NCI-H748 (cell line): ENCODE measurements around the gene NPHS1.
"Not testable (repeated sequence)": the region's sequence is repeated elsewhere in the genome, so short reads cannot be mapped to it uniquely, and the experiment has no call there.

Experiments used
- DNase-seq: peaks from one replicate; lab custom pipeline; 2025; ENCODE audit not compliant: unreplicated experiment; lab: John Stamatoyannopoulos, UW

Gene NPHS1

DNA sequence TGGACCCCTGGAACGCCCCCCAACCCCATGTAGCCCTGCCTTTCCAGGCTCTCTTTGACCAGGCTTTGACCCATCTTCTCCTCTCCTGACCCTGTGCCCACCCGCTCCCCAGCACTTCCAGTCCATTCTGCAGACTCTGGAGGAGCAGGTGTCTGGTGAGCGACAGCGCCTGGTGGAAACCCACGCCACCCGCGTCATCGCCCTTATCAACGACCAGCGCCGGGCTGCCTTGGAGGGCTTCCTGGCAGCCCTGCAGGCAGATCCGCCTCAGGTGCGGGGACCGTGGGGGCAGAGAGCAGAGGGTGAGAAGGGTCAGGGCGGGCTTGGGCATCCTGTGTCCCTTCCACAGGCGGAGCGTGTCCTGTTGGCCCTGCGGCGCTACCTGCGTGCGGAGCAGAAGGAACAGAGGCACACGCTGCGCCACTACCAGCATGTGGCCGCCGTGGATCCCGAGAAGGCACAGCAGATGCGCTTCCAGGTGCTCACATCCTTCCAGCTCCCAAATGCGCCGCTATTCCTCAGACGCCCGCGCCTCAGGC, 22.2 kb upstream of the NPHS1 start:
- no peak for DNase-seq

DNA sequence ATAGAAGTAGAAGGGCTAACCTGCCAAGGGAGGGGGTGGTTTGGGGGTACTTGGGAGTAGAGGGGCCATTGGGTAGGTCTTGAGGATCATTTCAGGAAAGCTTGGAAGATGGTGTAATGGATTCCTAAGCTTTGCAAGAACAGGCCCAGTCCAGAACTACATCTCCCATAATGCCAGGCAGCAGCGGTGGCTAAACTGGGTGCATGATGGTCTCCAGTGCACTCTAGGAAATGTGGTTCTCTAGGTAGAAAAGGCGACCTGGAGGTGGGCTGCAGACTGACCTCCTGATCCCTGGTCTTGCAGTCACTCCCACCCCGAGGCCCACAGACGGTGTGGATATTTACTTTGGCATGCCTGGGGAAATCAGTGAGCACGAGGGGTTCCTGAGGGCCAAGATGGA, 19.9 kb upstream of the NPHS1 start:
- DNase-seq = no peak

DNA sequence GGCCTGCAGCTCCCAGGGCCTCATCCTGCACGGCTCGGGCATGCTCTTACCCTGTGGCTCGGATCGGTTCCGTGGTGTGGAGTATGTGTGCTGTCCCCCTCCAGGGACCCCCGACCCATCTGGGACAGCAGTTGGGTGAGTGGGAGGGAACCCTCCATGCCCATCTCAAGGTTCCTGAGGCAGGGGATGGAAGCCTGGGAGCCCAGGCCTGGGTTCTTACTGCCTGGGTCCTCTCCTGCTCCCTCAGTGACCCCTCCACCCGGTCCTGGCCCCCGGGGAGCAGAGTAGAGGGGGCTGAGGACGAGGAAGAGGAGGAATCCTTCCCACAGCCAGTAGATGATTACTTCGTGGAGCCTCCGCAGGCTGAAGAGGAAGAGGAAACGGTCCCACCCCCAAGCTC, 19.3 kb upstream of the NPHS1 start:
- no peak for DNase-seq

DNA sequence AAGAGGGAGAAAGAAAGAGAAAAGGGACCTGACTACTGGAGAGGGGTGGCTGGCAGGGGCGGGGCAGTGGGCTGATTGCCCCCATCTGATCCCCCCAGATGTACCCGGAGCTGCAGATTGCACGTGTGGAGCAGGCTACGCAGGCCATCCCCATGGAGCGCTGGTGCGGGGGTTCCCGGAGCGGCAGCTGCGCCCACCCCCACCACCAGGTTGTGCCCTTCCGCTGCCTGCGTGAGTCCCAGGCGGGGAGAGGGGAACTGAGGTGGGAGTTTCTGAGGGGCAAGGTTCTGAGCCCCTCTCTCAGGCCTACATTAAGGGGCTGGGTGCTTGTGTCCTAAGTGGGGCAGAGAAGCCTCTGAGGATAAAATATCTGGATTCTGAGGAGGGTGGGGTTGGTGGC, 18.5 kb upstream of the NPHS1 start:
- no peak for DNase-seq

DNA sequence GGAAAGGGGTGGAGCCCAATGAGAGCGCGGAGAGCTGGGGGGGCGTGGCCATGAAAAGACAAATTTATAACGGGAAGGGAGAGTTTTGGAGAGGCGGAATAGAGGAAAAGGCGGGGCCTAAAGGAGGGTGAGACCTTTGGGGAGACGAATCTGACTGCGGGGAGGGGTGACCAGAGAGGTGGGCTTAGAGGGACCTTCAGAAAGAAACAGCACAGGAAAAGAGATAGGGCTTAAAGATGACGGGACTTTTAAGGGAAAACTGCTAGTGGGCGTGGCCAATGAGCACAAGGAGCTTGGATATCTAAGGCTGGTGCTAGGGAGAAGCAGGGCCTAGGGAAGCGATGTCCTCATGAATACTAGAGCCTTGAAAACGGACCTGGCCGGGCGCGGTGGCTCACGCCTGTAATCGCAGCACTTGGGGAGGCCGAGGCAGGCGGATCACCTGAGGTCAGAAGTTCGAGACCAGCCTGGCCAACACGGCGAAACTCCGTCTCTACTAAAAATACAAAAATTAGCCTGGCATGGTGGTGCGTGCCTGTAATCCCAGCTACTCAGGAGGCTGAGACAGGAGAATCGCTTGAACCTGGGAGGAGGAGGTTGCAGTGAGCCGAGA, 17.9 kb upstream of the NPHS1 start:
- not testable (repeated sequence) for DNase-seq

DNA sequence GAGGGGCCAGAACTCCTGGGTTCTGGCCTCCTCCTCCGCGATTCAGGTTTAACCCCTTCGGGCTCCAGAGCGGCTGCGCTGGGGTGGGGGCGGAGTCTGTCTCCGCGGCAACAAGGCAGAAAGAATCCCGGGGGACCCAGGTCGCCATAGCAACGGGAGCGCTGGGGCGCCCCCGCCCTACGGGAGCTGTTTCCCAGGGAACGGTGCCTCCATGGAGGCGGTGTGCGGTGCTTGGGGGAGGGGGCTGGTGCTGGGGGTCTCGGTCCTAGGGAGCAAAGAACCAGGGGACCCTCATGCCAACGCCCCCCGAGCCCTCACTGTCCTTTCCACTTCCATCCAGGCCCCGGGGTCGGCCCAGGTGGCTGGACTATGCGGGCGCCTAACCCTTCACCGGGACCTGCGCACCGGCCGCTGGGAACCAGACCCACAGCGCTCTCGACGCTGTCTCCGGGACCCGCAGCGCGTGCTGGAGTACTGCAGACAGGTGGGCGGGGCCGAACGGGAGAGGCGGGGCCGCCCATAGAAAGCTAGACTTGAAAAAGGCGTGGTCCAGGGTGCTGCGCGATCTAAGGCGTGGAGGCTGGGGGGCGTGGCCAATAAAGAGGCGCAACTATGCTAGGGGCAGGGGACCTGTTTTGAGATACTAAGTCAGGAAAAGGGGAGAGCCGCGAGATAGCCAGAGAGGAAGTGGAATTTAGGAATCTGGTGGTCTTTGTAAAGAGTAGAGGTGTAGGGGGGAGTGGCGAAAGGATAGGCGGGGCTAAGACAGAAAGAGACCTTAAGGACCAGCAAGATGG, 17.2 kb upstream of the NPHS1 start:
- DNase-seq = peak; percentile 99

DNA sequence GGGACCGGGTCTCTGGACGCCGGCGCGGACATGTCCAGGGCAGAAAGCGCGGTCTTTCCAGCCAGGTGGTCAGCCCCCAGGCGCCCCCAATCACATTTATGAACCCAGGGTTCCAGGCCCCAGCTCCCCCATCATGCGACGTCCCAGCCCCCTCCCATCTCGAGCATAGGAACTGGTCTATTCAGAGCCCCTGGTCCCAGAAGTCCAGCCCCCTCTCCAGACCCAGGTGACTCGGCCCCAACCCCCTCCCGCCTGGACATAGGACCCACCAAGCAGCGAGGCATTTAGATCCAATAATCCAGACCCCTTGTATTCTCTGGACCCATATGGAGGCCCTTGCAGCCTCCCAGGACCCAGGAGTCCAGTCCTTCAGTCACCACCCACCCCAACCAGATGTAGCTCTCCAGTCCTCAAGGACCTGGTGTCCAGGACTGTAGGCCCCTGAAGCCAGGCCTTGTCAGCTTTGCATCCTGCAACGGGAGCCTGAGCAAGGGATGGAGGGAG, 16.6 kb upstream of the NPHS1 start:
- DNase-seq = no peak

DNA sequence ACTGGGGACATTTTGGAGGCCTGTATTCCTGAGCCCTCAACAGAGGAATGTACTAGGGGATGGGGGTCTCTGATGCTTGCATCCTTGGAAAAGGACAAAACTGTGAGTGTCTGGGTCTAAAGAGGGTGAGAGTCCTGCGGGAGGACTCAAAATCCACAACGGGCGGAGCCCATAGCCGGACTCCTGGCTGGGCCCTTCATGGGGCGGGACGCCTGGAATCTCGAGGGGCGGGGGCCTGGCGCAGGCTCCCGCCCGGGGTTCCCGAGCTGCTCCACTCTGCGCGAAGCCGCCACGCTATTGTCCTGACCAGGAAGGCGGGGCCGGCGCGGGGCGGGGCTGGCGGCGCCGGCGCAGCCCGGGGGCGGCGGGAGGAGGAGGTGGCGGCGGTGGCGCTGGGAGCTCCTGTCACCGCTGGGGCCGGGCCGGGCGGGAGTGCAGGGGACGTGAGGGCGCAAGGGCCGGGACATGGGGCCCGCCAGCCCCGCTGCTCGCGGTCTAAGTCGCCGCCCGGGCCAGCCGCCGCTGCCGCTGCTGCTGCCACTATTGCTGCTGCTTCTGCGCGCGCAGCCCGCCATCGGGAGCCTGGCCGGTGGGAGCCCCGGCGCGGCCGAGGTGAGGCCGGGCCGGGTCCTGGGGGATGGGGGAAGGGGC, 16.0 kb upstream of the NPHS1 start, which contains the start of gene APLP1:
Gene APLP1 (plus strand): TSS at position 403 of the 651 bp plus-strand sequence. CDS start 63 bp downstream, at position 466.
- DNase-seq = peak; percentile 85

DNA sequence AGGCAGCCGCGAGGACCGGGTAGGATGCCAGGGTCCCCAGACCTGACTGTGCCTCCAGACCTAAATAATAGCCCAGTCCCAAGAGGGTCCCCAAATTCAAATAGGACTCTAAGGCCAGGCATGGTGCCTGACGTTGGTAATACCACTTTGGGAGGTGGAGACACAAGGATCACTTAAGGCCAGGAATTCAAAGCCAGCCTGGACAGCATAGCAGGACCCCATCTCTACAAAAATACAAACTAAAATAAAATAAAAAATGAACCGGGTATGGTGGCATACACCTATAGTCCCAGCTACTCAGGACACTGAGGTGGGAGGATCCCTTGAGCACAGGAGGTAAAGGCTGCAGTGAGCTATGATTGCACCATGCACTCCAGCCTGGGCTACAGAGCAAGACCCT, 10.7 kb upstream of the NPHS1 start:
- DNase-seq = no peak

DNA sequence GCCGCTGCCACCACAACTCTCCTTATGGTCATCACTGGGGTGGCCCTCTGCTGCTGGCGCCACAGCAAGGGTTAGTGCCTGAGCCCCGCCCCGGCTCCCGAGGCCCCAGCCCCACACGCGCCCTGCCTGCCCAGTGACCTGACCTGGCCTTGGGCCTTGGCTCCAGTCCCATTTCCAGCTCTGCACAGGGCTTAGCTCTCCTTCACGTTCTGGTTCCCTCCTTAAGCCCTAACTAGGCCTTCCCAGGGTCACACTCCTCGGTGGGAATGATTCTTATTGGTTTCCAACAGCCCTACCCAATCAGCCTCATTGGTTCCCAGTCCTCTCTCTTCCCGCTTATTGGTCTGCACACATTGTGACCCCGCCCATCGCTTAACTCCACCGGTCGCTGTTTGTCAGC, 10.2 kb upstream of the NPHS1 start:
- no peak for DNase-seq

DNA sequence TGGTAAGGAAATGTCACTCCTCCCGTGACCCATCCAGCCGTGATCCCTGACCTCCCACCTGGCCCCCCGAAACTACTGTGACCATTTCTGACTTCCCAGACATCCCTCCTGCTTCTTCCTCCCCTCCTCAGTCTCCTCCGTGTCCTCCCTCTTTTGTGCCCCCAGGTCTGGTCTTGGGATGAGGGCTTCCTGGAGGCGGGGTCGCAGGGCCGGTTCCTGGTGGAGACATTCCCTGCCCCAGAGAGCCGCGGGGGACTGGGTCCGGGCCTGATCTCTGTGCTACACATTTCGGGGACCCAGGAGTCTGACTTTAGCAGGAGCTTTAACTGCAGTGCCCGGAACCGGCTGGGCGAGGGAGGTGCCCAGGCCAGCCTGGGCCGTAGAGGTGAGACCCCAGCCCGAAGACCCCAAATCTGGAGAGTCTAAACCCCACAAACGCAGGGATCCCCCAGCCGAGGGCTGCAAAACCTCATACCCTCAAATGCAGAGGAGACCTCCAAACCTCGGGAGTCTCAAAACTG, 9.4 kb upstream of the NPHS1 start:
- no peak for DNase-seq

DNA sequence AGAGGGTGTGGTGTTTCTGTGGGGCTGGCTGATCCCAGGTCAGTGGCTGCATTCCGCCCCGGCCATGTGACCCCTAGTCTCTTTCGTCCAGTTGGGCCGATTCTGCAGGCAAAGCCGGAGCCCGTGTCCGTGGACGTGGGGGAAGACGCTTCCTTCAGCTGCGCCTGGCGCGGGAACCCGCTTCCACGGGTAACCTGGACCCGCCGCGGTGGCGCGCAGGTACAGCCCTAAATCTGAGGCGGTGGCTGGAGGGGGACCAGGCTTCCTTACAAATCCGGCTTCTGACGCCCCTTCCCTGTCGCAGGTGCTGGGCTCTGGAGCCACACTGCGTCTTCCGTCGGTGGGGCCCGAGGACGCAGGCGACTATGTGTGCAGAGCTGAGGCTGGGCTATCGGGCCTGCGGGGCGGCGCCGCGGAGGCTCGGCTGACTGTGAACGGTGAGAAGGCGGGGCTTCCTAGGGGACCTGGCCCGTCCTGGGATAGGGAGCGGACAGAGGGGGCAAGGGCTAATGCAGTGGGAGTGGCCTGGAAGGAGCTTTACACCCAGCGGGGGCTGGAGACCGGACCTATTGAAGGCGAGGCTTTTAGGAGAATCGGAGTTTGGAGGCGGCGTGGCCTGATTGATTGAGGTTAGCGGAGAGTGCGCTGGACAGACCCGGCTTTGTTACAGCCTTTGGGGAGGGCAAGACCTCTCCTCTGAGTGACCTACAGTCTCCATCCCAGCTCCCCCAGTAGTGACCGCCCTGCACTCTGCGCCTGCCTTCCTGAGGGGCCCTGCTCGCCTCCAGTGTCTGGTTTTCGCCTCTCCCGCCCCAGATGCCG, 8.7 kb upstream of the NPHS1 start:
- DNase-seq = no peak

DNA sequence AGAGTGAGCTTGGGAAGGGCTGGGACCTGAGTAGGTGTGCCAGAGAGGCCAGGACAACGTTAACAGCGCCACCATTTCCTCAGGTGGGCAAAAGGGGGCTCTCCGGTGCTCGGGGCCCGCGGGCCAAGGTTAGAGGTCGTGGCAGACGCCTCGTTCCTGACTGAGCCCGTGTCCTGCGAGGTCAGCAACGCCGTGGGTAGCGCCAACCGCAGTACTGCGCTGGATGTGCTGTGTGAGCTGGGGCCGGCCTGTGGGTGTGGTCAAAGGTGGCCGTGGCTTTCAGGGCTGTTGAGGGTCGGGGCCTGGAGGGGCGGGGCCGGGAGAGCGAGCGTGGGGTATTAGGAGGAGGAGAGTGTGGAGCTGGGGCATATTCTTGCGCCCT, 8.1 kb upstream of the NPHS1 start:
- no peak for DNase-seq

DNA sequence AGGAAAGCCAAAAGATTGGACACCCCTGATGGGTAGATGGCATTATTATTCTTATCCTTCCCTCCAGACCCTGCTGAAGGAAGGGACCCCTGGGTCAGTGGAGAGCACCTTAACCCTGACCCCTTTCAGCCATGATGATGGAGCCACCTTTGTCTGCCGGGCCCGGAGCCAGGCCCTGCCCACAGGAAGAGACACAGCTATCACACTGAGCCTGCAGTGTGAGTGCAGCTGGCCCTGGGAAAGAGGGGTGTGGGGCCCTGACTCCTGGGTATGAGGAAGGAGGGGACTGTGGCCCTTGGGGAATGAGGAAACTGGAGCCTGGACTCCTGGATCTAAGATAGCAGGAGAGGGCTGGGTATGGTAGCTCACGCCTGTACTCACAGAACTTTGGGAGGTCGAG, 7.1 kb upstream of the NPHS1 start:
- DNase-seq = no peak

DNA sequence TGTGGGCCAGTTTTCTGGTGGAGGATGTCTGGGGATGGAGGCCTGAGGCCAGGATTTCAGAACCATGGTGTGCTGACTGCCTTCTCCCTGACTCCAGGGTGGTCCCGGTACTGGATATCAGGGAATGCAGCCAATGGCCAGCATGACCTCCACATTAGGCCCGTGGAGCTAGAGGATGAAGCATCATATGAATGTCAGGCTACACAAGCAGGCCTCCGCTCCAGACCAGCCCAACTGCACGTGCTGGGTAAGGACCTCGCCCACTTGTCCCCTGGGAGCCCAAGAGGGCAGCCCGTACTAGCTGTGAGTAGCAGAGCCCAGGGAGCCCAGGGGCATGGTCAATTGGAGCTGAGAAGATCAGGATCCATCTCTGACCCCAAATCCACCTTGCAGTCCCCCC, 6.0 kb upstream of the NPHS1 start:
- DNase-seq = no peak

DNA sequence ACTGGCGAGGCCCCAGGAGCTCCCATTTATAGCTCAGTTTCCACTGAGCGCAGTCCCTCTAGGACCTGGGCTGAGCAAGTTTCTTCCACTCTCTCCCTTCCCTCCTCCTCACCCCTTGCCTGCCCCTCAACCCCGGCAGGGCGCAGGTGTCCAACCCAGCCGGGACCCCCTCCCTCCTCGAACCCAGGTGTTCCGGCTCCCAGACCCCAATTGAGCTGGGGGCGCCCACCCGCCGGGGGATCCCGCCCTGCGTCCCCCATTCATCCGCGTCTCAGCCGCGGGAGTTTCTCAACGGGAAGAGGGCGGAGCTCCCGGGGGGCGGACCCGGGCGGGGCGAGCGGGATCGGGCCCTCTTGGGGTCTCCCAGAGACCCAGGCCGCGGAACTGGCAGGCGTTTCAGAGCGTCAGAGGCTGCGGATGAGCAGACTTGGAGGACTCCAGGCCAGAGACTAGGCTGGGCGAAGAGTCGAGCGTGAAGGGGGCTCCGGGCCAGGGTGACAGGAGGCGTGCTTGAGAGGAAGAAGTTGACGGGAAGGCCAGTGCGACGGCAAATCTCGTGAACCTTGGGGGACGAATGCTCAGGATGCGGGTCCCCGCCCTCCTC, 4.3 kb upstream of the NPHS1 start, which contains the start of gene KIRREL2:
Gene KIRREL2 (plus strand): TSS at position 366 of the 604 bp plus-strand sequence. CDS start 209 bp downstream, at position 575.
- peak; percentile 57 for DNase-seq

DNA sequence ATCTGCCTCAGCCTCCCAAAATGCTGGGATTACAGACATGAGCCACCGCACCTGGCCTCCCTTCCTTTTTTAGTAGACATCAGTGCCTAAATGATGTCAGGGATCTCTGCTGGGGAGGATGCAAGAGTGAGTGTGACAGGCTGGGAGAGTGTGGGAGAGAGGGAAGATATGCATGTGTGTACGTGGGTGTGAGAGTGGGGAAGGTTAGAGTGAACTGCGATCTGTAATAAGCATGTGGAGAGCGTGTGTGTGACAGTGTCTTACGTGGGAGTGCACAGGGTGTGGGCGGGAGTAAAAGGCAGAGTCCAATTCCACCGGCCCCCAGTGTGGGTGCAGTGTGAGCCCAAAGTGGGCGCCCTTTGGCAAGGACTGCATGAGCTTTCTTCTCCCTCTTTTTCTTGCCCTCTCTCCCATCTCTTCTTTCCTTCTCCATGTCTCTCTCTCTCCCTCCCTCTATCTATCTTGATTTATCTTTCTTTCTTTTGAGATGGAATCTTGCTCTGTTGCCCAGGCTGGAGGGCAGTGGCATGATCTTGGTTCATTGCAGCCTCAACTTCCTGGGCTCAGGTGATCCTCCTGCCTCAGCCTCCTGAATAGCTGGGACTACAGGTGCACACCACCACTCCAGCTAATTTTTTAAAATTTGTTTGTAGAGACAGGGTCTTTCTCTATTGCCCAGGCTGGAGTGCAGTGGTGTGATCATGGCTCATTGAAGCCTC, 893 bp upstream of the NPHS1 start:
- DNase-seq = no peak

DNA sequence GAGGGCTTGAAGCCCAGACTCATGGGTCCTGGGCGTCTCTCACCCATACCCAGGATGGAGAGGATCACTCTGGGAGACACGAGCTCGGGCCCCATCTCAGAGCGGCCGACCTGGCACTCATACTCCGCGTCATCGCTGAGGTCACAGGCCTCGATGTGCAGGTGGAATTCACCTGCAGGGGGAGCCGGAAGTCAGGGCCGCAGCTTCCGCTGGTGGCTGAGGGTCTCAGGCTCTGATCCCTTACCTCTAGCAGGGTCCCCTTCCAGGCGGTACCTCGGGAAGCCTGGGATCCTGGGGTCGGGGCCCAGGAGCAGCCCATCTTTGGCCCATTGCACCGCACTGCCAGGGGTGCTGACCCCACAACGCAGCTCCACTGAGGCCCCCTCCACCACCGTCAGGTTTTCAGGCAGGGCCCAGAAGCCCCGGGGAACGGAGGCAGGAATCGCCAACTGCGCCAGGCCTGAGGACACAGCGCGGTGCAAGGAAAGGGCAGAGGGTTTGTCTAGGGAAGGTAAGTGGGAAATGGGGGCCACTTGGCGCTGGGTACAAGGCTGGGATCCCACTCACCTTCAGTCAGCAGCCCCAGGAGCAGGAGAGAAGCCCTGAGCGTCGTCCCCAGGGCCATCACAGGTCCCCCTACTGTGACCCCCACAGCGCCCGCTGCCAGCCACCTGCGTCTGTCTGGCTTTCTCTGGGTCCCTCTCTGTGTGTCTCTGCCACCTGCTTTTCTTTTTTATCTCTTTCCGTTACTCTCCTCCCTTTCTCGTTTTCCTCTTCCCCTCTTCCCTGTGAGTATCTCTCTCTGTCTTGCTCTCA, 883 bp downstream of the NPHS1 start:
- DNase-seq = peak; percentile 55
